ENCODE data around the gene TRIM5.
"Not testable (repeated sequence)": the region's sequence is repeated elsewhere in the genome, so short reads cannot be mapped to it uniquely, and the experiment has no call there.

TRIM5 gene

DNA sequence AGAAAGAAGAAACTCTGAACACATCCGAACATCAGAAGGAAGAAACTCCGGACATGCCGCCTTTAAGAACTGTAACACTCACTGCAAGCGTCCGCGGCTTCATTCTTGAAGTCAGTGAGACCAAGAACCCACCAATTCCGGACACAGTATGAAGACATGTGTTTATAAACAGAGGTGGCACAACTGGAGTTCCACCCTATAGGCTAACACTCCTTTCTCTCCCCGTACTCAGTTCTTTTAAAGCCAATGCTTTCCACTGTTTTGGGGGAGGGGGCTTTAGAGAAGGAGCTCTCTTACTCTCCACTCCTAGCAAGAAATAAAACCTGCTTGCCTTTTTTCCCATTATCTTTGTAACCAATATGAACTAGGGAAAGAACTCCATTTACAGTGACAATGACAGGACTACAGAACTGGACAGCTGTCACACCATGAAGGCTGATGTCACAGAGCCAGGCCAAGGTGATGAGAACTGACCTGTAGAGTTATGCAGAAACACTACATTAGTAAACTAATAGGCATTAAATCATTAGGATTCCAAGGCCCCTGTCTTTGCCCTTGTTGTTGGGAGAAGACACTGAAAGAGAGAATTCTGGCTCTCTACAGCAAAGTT lies 733 bp downstream of the TRIM5 start:
- Histone ChIP-seq H3K4me1 (ENCODE audit: control insufficient read depth, low read depth, low read length) (no peaks in the 10 kb centered on the region), H4K8ac (ENCODE audit: low read depth, low read length) (no peak overlapping the region), H3K79me2 (ENCODE audit: control insufficient read depth, insufficient read depth, low read length) (no peaks in the 10 kb centered on the region), H3K4me3 (ENCODE audit: low read length) (peak overlapping the region; percentile 2), H2BK120ac (ENCODE audit: low read depth, low read length) (peak overlapping the region; percentile 74), H3K27me3 (ENCODE audit: insufficient read depth, low read length, poor library complexity) (no peaks in the 10 kb centered on the region), H2AK5ac (ENCODE audit: low read length) (no peak overlapping the region), H3K4ac (ENCODE audit: low read depth, low read length) (no peak overlapping the region), H3K79me1 (ENCODE audit: low read length) (peaks cover 1% of the 10 kb centered on the region), H3K23ac (ENCODE audit: low read length) (no peak overlapping the region), H3K9ac (ENCODE audit: low read length) (peak overlapping the region; percentile 53), H4K5ac (ENCODE audit: low read length) (no peak overlapping the region), H3K18ac (ENCODE audit: low read length) (peak overlapping the region; percentile 57), H2BK15ac (replicated peaks; ENCODE audit: low read depth) (peak overlapping the region; percentile 25), H2BK5ac (ENCODE audit: low read length) (no peak overlapping the region), H3K36me3 (ENCODE audit: control insufficient read depth, insufficient read depth, low read length) (no peaks in the 10 kb centered on the region), H3K56ac (ENCODE audit: low read length) (peak overlapping the region; percentile 72), H3K4me2 (ENCODE audit: low read length) (peak overlapping the region; percentile 39), H3K27ac (ENCODE audit: low read depth, low read length) (peak overlapping the region; percentile 69)
- WGBS (ENCODE audit: extremely low coverage, insufficient coverage, low lambda C conversion rate): no CpG with 5 or more reads among the region's 8 CpGs
- DNase-seq: no peak

DNA sequence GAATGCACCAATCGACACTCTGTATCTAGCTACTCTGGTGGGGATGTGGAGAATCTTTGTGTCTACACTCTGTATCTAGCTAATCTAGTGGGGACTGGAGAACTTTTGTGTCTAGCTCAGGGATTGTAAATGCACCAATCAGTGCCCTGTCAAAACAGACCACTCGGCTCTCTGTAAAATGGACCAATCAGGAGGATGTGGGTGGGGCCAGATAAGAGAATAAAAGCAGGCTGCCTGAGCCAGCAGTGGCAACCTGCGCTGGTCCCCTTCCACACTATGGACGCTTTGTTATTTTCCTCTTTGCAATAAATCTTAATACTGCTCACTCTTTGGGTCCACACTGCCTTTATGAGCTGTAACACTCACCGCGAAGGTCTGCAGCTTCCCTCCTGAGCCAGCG lies 1.3 kb downstream of the TRIM5 start:
- H3K27me3 ChIP-seq (ENCODE audit: insufficient read depth, low read length, poor library complexity); H3K36me3 ChIP-seq (ENCODE audit: control insufficient read depth, insufficient read depth, low read length); H3K4ac ChIP-seq (ENCODE audit: low read depth, low read length); H3K4me1 ChIP-seq (ENCODE audit: control insufficient read depth, low read depth, low read length); H3K23ac ChIP-seq (ENCODE audit: low read length); H3K27ac ChIP-seq (ENCODE audit: low read depth, low read length); H3K79me2 ChIP-seq (ENCODE audit: control insufficient read depth, insufficient read depth, low read length); H4K5ac ChIP-seq (ENCODE audit: low read length); DNase-seq; H2BK5ac ChIP-seq (ENCODE audit: low read length); H3K56ac ChIP-seq (ENCODE audit: low read length); H2AK5ac ChIP-seq (ENCODE audit: low read length); H2BK15ac ChIP-seq (replicated peaks; ENCODE audit: low read depth); H3K79me1 ChIP-seq (ENCODE audit: low read length); H2BK120ac ChIP-seq (ENCODE audit: low read depth, low read length); H3K18ac ChIP-seq (ENCODE audit: low read length); H3K4me2 ChIP-seq (ENCODE audit: low read length); H3K9ac ChIP-seq (ENCODE audit: low read length); H3K4me3 ChIP-seq (ENCODE audit: low read length); H4K8ac ChIP-seq (ENCODE audit: low read depth, low read length): not testable (repeated sequence)
- no CpG with 5 or more reads among the region's 7 CpGs for WGBS (ENCODE audit: extremely low coverage, insufficient coverage, low lambda C conversion rate)

DNA sequence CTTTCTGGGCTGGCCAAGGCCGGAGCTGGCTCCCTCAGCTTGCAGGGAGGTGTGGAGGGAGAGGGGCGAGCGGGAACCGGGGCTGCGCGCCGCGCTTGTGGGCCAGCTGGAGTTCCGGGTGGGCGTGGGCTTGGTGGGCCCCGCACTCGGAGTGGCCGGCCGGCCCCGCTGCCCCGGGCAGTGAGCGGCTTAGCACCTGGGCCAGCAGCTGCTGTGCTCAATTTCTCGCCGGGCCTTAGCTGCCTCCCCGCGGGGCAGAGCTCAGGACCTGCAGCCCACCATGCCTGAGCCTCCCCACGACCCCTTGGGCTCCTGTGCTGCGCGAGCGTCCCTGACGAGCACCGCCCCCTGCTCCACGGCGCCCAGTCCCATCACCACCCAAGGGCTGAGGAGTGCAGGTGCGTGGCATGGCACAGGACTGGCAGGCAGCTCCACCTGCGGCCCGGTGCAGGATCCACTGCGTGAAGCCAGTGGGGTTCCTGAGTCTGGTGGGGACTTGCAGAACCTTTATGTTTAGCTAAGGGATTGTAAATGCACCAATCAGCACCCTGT lies 1.9 kb downstream of the TRIM5 start:
- H2BK15ac ChIP-seq (replicated peaks; ENCODE audit: low read depth); H3K36me3 ChIP-seq (ENCODE audit: control insufficient read depth, insufficient read depth, low read length); H3K79me2 ChIP-seq (ENCODE audit: control insufficient read depth, insufficient read depth, low read length); H3K23ac ChIP-seq (ENCODE audit: low read length); H4K5ac ChIP-seq (ENCODE audit: low read length); H3K4me2 ChIP-seq (ENCODE audit: low read length); H3K4ac ChIP-seq (ENCODE audit: low read depth, low read length); H2AK5ac ChIP-seq (ENCODE audit: low read length); H3K4me3 ChIP-seq (ENCODE audit: low read length); H3K27ac ChIP-seq (ENCODE audit: low read depth, low read length); H2BK120ac ChIP-seq (ENCODE audit: low read depth, low read length); H2BK5ac ChIP-seq (ENCODE audit: low read length); H3K27me3 ChIP-seq (ENCODE audit: insufficient read depth, low read length, poor library complexity); H4K8ac ChIP-seq (ENCODE audit: low read depth, low read length); H3K56ac ChIP-seq (ENCODE audit: low read length); H3K79me1 ChIP-seq (ENCODE audit: low read length); H3K9ac ChIP-seq (ENCODE audit: low read length); H3K18ac ChIP-seq (ENCODE audit: low read length); H3K4me1 ChIP-seq (ENCODE audit: control insufficient read depth, low read depth, low read length); DNase-seq: not testable (repeated sequence)
- no CpG with 5 or more reads among the region's 33 CpGs for WGBS (ENCODE audit: extremely low coverage, insufficient coverage, low lambda C conversion rate)

DNA sequence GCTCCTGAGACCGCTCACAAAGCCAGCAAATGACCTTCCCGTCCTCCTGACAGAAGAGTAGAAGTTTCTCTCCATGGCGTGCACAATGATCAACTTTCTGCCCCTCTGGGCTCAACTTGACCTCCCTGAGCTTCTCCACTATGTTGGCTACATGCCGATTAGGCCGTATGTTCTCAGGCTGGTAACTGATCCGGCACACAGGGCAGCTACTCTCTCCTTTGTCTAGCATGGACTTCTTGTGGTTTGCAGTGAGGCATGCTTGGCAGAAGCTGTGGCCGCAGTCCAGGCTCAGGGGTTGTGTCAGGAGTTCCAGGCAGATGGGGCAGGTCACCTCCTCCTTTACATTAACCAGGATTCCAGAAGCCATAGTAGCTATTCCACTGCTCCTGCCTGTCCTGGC lies 5.1 kb downstream of the TRIM5 start:
- H3K4me1 ChIP-seq (ENCODE audit: control insufficient read depth, low read depth, low read length): no peaks in the 10 kb centered on the region
- no peak overlapping the region for H2BK5ac ChIP-seq (ENCODE audit: low read length)
- H4K8ac ChIP-seq (ENCODE audit: low read depth, low read length): no peak overlapping the region
- H3K4me3 ChIP-seq (ENCODE audit: low read length): no peak overlapping the region
- H3K36me3 ChIP-seq (ENCODE audit: control insufficient read depth, insufficient read depth, low read length): peaks cover 4% of the 10 kb centered on the region
- no CpG with 5 or more reads among the region's 7 CpGs for WGBS (ENCODE audit: extremely low coverage, insufficient coverage, low lambda C conversion rate)
- no peaks in the 10 kb centered on the region for H3K27me3 ChIP-seq (ENCODE audit: insufficient read depth, low read length, poor library complexity)
- no peak overlapping the region for H4K5ac ChIP-seq (ENCODE audit: low read length)
- DNase-seq: no peak
- H3K27ac ChIP-seq (ENCODE audit: low read depth, low read length): no peak overlapping the region
- no peak overlapping the region for H2AK5ac ChIP-seq (ENCODE audit: low read length)
- H3K79me2 ChIP-seq (ENCODE audit: control insufficient read depth, insufficient read depth, low read length): no peaks in the 10 kb centered on the region
- no peak overlapping the region for H3K56ac ChIP-seq (ENCODE audit: low read length)
- no peak overlapping the region for H2BK120ac ChIP-seq (ENCODE audit: low read depth, low read length)
- H3K4ac ChIP-seq (ENCODE audit: low read depth, low read length): no peak overlapping the region
- H3K23ac ChIP-seq (ENCODE audit: low read length): no peak overlapping the region
- no peak overlapping the region for H3K9ac ChIP-seq (ENCODE audit: low read length)
- peaks cover 1% of the 10 kb centered on the region for H3K79me1 ChIP-seq (ENCODE audit: low read length)
- H3K18ac ChIP-seq (ENCODE audit: low read length): no peak overlapping the region
- no peak overlapping the region for H2BK15ac ChIP-seq (replicated peaks; ENCODE audit: low read depth)
- no peak overlapping the region for H3K4me2 ChIP-seq (ENCODE audit: low read length)

DNA sequence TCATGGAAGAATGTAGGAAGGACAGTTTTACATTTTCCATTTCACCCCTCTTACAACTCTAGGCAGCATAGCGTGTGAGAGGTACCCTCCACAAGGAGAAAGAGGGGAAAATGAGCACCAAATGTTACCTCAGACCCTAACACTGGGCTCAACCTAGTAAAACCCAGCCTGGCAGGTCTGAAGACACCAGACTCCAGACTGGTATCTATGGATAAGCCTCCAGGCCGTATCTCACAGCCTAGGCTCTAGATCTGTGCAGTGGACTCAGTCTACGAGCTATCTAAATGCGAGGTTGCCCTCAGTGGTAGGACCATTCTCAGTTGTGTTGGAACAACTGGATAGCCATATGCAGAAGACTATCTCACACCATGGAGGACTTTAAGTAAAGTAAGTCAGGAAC lies 10.5 kb downstream of the TRIM5 start:
- no CpG with 5 or more reads among the region's 4 CpGs for WGBS (ENCODE audit: extremely low coverage, insufficient coverage, low lambda C conversion rate)

DNA sequence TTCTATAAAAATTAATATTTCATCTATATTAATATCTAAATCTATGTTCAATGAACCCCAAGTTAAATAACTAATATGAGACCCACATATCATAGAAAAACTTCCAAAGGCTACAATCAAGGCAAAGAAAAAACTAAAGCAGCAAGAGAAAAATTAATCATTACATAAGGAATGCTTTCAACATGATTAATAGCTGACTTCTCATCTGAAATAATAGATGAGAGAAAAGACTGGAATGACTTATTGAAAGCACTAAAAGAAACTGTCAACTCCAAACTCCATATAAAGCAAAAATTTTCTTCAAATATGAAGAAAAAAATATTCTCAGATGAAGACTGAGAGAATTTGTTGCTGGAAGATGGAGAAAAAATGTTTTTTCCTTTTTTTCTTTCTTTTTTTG lies 13.0 kb downstream of the TRIM5 start:
- Histone ChIP-seq H3K4me3 (ENCODE audit: low read length) (no peak overlapping the region), H3K27me3 (ENCODE audit: insufficient read depth, low read length, poor library complexity) (no peaks in the 10 kb centered on the region), H3K36me3 (ENCODE audit: control insufficient read depth, insufficient read depth, low read length) (no peaks in the 10 kb centered on the region), H4K8ac (ENCODE audit: low read depth, low read length) (no peak overlapping the region), H3K4me1 (ENCODE audit: control insufficient read depth, low read depth, low read length) (no peaks in the 10 kb centered on the region), H3K4me2 (ENCODE audit: low read length) (no peak overlapping the region), H3K9ac (ENCODE audit: low read length) (no peak overlapping the region), H3K79me2 (ENCODE audit: control insufficient read depth, insufficient read depth, low read length) (no peaks in the 10 kb centered on the region), H3K4ac (ENCODE audit: low read depth, low read length) (no peak overlapping the region), H3K79me1 (ENCODE audit: low read length) (no peaks in the 10 kb centered on the region), H3K27ac (ENCODE audit: low read depth, low read length) (no peak overlapping the region), H2BK120ac (ENCODE audit: low read depth, low read length) (no peak overlapping the region), H4K5ac (ENCODE audit: low read length) (no peak overlapping the region), H2BK15ac (replicated peaks; ENCODE audit: low read depth) (no peak overlapping the region), H3K18ac (ENCODE audit: low read length) (no peak overlapping the region), H3K56ac (ENCODE audit: low read length) (no peak overlapping the region), H3K23ac (ENCODE audit: low read length) (no peak overlapping the region), H2AK5ac (ENCODE audit: low read length) (no peak overlapping the region), H2BK5ac (ENCODE audit: low read length) (no peak overlapping the region)
- DNase-seq: no peak

More for the DNA sequence above, 10.5 kb downstream of the TRIM5 start:
- Histone ChIP-seq H2BK120ac (ENCODE audit: low read depth, low read length) (no peak overlapping the region), H3K23ac (ENCODE audit: low read length) (no peak overlapping the region), H3K79me1 (ENCODE audit: low read length) (no peaks in the 10 kb centered on the region), H3K27me3 (ENCODE audit: insufficient read depth, low read length, poor library complexity) (no peaks in the 10 kb centered on the region), H2AK5ac (ENCODE audit: low read length) (no peak overlapping the region), H3K36me3 (ENCODE audit: control insufficient read depth, insufficient read depth, low read length) (peaks cover 4% of the 10 kb centered on the region), H3K9ac (ENCODE audit: low read length) (no peak overlapping the region), H3K4me2 (ENCODE audit: low read length) (no peak overlapping the region), H2BK5ac (ENCODE audit: low read length) (no peak overlapping the region), H3K4me1 (ENCODE audit: control insufficient read depth, low read depth, low read length) (no peaks in the 10 kb centered on the region), H3K4ac (ENCODE audit: low read depth, low read length) (no peak overlapping the region), H2BK15ac (replicated peaks; ENCODE audit: low read depth) (no peak overlapping the region), H4K8ac (ENCODE audit: low read depth, low read length) (no peak overlapping the region), H4K5ac (ENCODE audit: low read length) (no peak overlapping the region), H3K27ac (ENCODE audit: low read depth, low read length) (no peak overlapping the region), H3K18ac (ENCODE audit: low read length) (no peak overlapping the region), H3K79me2 (ENCODE audit: control insufficient read depth, insufficient read depth, low read length) (no peaks in the 10 kb centered on the region), H3K4me3 (ENCODE audit: low read length) (no peak overlapping the region), H3K56ac (ENCODE audit: low read length) (no peak overlapping the region)
- no peak for DNase-seq

Measured in mesendoderm (in vitro differentiated cells).